ENCODE results near the gene GRIN2A.

DNA sequence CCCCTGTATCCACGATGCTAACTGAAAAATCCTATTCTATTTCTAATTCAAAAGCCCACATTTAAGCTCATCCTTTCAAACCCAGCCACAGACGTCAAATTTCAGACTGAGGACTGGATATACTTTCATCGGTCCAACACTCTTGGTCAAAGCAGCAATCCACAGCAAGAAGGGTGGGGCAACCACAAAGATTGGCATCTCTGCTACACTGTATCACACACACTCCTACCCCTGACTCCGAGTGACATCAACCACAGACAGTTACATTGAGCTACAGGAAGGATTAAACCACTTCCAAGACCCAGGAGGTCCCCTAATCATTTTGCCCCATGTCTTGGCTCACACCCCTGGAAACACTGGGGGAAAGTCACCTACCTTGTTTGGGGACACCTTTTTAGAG, 61.3 kb downstream of the GRIN2A start:
- TF ChIP-seq SIN3A (conservative IDR thresholded peaks at IDR 0.05 in 1 of 2, IDR thresholded peaks at IDR 0.05 in 1 of 2; ENCODE audit: low read depth in 1 of 2, low read length in 2 of 2) (no peak), EZH2 (IDR thresholded peaks at IDR 0.05; ENCODE audit: low read depth, low read length, severe bottlenecking) (no peak), CHD2 (IDR thresholded peaks at IDR 0.05; ENCODE audit: low read length) (no peak), YY1 (IDR thresholded peaks at IDR 0.05; ENCODE audit: low read depth, low read length) (no peak), POLR2A (IDR thresholded peaks at IDR 0.05; ENCODE audit: control extremely low read depth in 1 of 2, low read depth in 2 of 2, low read length in 2 of 2) (no peak), EP300 (IDR thresholded peaks at IDR 0.05; ENCODE audit: borderline replicate concordance in 1 of 2, low read depth in 2 of 2, low read length in 2 of 2) (no peak), HDAC2 (IDR thresholded peaks at IDR 0.05; ENCODE audit: borderline replicate concordance in 1 of 2, low read depth in 2 of 2, low read length in 2 of 2) (no peak), RBBP5 (IDR thresholded peaks at IDR 0.05; ENCODE audit: borderline replicate concordance, low read depth, low read length) (no peak), BRCA1 (IDR thresholded peaks at IDR 0.05; ENCODE audit: low read depth, low read length) (no peak), SP1 (IDR thresholded peaks at IDR 0.05; ENCODE audit: low read depth, low read length) (no peak), USF2 (IDR thresholded peaks at IDR 0.05; ENCODE audit: low read length) (no peak), MAFK (IDR thresholded peaks at IDR 0.05; ENCODE audit: low read depth, low read length) (no peak)
- TF ChIP-seq, protein P1, sequence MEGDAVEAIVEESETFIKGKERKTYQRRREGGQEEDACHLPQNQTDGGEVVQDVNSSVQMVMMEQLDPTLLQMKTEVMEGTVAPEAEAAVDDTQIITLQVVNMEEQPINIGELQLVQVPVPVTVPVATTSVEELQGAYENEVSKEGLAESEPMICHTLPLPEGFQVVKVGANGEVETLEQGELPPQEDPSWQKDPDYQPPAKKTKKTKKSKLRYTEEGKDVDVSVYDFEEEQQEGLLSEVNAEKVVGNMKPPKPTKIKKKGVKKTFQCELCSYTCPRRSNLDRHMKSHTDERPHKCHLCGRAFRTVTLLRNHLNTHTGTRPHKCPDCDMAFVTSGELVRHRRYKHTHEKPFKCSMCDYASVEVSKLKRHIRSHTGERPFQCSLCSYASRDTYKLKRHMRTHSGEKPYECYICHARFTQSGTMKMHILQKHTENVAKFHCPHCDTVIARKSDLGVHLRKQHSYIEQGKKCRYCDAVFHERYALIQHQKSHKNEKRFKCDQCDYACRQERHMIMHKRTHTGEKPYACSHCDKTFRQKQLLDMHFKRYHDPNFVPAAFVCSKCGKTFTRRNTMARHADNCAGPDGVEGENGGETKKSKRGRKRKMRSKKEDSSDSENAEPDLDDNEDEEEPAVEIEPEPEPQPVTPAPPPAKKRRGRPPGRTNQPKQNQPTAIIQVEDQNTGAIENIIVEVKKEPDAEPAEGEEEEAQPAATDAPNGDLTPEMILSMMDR (IDR thresholded peaks at IDR 0.05; ENCODE audit: control extremely low read depth in 1 of 3, insufficient read depth in 1 of 3, low read depth in 1 of 3, low read length in 3 of 3), result no peak
